DND-41 (cell line): ENCODE measurements around the gene ANKMY1.

ENCODE experiments used
- EZH2 ChIP-seq: IDR thresholded peaks from 3 replicates; pipeline ENCODE4 v1.6.1; 2012; ENCODE audit warnings: borderline replicate concordance, low read depth, mild to moderate bottlenecking, moderate library complexity, low read length, inconsistent platforms; ENCODE audit not compliant: severe bottlenecking
- TF ChIP-seq, protein P1 (sequence below): IDR thresholded peaks from 2 replicates; pipeline ENCODE4 v1.5.1; 2012; ENCODE audit warnings: borderline replicate concordance, low read length, moderate library complexity, mild to moderate bottlenecking; ENCODE audit not compliant: poor library complexity, severe bottlenecking; ENCODE audit errors: extremely low read depth

DNA sequence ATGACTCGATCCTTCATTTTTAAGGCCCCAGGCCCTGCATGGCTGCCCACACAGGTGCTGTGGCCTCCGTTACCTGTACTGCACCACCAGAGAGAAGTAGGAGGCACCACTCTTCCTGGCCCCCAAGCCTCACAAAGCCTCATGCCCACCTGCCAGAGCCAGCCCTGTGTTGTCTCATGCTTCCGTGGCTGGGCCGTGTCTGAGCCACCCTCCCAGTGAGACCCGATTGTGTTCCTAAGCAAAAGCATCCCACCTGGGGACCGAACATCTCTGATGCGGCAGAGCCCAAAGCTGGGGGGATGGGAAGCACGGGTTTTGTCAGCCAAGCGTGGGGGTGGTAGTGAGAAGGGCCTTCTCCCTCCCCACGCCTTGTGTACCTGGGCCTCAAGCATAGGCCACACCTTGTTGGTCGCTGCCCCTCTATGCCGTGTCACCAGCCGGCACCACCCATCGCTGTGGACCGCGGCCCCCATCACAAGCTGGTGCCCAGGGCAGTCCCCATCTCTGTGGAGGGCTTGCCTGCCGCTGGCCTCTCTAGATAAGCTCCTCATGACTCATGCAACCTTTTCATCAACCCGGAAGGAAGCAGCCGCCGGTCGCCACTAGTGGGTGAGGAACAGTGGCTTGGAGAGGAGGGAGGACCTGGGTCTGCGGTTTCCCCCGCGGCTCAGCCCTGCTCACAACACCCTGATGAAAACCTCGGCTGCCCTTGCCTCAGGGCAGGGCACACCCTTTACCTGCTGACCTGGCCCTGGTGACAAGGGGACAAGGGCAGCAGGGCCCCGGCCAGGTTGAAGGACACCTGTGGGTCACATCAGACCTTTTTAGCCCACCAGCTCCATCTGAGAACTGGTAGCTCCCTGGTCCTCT is 7.8 kb upstream of the ANKMY1 start:
- TF ChIP-seq EZH2 = no peak
- TF ChIP-seq, protein P1, sequence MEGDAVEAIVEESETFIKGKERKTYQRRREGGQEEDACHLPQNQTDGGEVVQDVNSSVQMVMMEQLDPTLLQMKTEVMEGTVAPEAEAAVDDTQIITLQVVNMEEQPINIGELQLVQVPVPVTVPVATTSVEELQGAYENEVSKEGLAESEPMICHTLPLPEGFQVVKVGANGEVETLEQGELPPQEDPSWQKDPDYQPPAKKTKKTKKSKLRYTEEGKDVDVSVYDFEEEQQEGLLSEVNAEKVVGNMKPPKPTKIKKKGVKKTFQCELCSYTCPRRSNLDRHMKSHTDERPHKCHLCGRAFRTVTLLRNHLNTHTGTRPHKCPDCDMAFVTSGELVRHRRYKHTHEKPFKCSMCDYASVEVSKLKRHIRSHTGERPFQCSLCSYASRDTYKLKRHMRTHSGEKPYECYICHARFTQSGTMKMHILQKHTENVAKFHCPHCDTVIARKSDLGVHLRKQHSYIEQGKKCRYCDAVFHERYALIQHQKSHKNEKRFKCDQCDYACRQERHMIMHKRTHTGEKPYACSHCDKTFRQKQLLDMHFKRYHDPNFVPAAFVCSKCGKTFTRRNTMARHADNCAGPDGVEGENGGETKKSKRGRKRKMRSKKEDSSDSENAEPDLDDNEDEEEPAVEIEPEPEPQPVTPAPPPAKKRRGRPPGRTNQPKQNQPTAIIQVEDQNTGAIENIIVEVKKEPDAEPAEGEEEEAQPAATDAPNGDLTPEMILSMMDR = no peak
